SK-N-SH treated with all-trans-retinoic acid at 6 μM for 48 hours (cell line): ENCODE data around the gene TNK2.

Source experiments
- ATAC-seq: fragments of 200-7000 bp; cut with Tn5 transposase; 3 replicates; pipeline ENCODE4 v1.9.1; 2020; ENCODE audit warnings: mild to moderate bottlenecking, moderate library complexity
- ARNTL ChIP-seq: fragments of 450-650 bp; formaldehyde crosslinking; IDR thresholded peaks from 2 replicates; pipeline ENCODE4 v1.5.0; 2020; ENCODE audit warnings: low read depth, mild to moderate bottlenecking, moderate library complexity, borderline replicate concordance
- BACH2 ChIP-seq: fragments of 250-450 bp; sonication (Bioruptor Pico); IDR thresholded peaks from 2 replicates; pipeline ENCODE4 v1.9.0; 2021; ENCODE audit warnings: mild to moderate bottlenecking, borderline replicate concordance
- CSDC2 ChIP-seq: fragments of 250-450 bp; sonication (Bioruptor Pico); IDR thresholded peaks from 2 replicates; pipeline ENCODE4 v1.5.0; 2020; ENCODE audit warnings: mild to moderate bottlenecking, moderate library complexity
- CSRNP3 ChIP-seq: fragments of 250-450 bp; sonication (Bioruptor Pico); IDR thresholded peaks from 2 replicates; pipeline ENCODE4 v1.5.1; 2021; ENCODE audit warnings: mild to moderate bottlenecking, moderate library complexity
- ESRRG ChIP-seq: fragments of 250-450 bp; sonication (Bioruptor Pico); IDR thresholded peaks from 2 replicates; pipeline ENCODE4 v1.6.1; 2021; ENCODE audit warnings: mild to moderate bottlenecking
- GLIS3 ChIP-seq: fragments of 250-450 bp; sonication (Bioruptor Pico); IDR thresholded peaks from 2 replicates; pipeline ENCODE4 v1.5.0; 2020; ENCODE audit warnings: mild to moderate bottlenecking, moderate library complexity
- ISL1 ChIP-seq: fragments of 250-450 bp; sonication (Bioruptor Pico); IDR thresholded peaks from 2 replicates; pipeline ENCODE4 v2.1.2; 2022; ENCODE audit warnings: mild to moderate bottlenecking, moderate library complexity
- OSR1 ChIP-seq: fragments of 250-450 bp; sonication (Bioruptor Pico); IDR thresholded peaks from 2 replicates; pipeline ENCODE4 v1.8.0; 2022; ENCODE audit warnings: moderate library complexity, mild to moderate bottlenecking, inconsistent platforms
- PATZ1 ChIP-seq: fragments of 250-450 bp; sonication (Bioruptor Pico); IDR thresholded peaks from 2 replicates; pipeline ENCODE4 v1.8.0; 2020; ENCODE audit warnings: mild to moderate bottlenecking, moderate library complexity, borderline replicate concordance
- PPARA ChIP-seq: fragments of 250-450 bp; sonication (Bioruptor Pico); IDR thresholded peaks from 2 replicates; pipeline ENCODE4 v1.5.0; 2020; ENCODE audit warnings: mild to moderate bottlenecking, borderline replicate concordance
- RARB ChIP-seq: fragments of 250-450 bp; sonication (Bioruptor Pico); IDR thresholded peaks from 2 replicates; pipeline ENCODE4 v1.8.0; 2021; ENCODE audit warnings: mild to moderate bottlenecking, moderate library complexity
- SNAI2 ChIP-seq: fragments of 250-450 bp; sonication (Bioruptor Pico); IDR thresholded peaks from 2 replicates; pipeline ENCODE4 v1.5.0; 2020; ENCODE audit warnings: mild to moderate bottlenecking, moderate library complexity
- TCF4 ChIP-seq: fragments of 250-450 bp; sonication (Bioruptor Pico); IDR thresholded peaks from 2 replicates; pipeline ENCODE4 v1.8.0; 2021; ENCODE audit warnings: mild to moderate bottlenecking, moderate library complexity, borderline replicate concordance
- TOX ChIP-seq: fragments of 250-450 bp; sonication (Bioruptor Pico); IDR thresholded peaks from 2 replicates; pipeline ENCODE4 v1.8.0; 2021; ENCODE audit warnings: mild to moderate bottlenecking, moderate library complexity, borderline replicate concordance
- ZC3H10 ChIP-seq: fragments of 250-450 bp; sonication (Bioruptor Pico); IDR thresholded peaks from 2 replicates; pipeline ENCODE4 v1.5.1; 2021; ENCODE audit warnings: mild to moderate bottlenecking, moderate library complexity
- ZFP3 ChIP-seq: fragments of 250-450 bp; sonication (Bioruptor Pico); IDR thresholded peaks from 2 replicates; pipeline ENCODE4 v1.5.0; 2020; ENCODE audit warnings: mild to moderate bottlenecking, moderate library complexity
- ZFP30 ChIP-seq: fragments of 450-650 bp; formaldehyde crosslinking; IDR thresholded peaks from 2 replicates; pipeline ENCODE4 v1.5.0; 2022; ENCODE audit warnings: mild to moderate bottlenecking, moderate library complexity
- ZNF565 ChIP-seq: fragments of 450-650 bp; formaldehyde crosslinking; conservative IDR thresholded peaks from 2 replicates; pipeline ENCODE4 v1.5.0; 2020; ENCODE audit warnings: low read depth, mild to moderate bottlenecking, moderate library complexity
- ZNF70 ChIP-seq: fragments of 450-650 bp; formaldehyde crosslinking; IDR thresholded peaks from 2 replicates; pipeline ENCODE4 v1.5.0; 2020; ENCODE audit warnings: mild to moderate bottlenecking, moderate library complexity
- TF ChIP-seq, protein P1 (sequence below): fragments of 250-450 bp; sonication (Bioruptor Pico); IDR thresholded peaks from 2 replicates; pipeline ENCODE4 v1.5.1; 2020; ENCODE audit warnings: low read depth, mild to moderate bottlenecking, moderate library complexity
- TF ChIP-seq, protein P2 (sequence below): fragments of 250-450 bp; sonication (Bioruptor Pico); IDR thresholded peaks from 2 replicates; pipeline ENCODE4 v1.5.0; 2020; ENCODE audit warnings: mild to moderate bottlenecking, moderate library complexity
- TF ChIP-seq, protein P3 (sequence below): fragments of 250-450 bp; sonication (Bioruptor Pico); IDR thresholded peaks from 2 replicates; pipeline ENCODE4 v1.8.0; 2021; ENCODE audit warnings: low read depth, mild to moderate bottlenecking, moderate library complexity, borderline replicate concordance

TNK2 gene

DNA sequence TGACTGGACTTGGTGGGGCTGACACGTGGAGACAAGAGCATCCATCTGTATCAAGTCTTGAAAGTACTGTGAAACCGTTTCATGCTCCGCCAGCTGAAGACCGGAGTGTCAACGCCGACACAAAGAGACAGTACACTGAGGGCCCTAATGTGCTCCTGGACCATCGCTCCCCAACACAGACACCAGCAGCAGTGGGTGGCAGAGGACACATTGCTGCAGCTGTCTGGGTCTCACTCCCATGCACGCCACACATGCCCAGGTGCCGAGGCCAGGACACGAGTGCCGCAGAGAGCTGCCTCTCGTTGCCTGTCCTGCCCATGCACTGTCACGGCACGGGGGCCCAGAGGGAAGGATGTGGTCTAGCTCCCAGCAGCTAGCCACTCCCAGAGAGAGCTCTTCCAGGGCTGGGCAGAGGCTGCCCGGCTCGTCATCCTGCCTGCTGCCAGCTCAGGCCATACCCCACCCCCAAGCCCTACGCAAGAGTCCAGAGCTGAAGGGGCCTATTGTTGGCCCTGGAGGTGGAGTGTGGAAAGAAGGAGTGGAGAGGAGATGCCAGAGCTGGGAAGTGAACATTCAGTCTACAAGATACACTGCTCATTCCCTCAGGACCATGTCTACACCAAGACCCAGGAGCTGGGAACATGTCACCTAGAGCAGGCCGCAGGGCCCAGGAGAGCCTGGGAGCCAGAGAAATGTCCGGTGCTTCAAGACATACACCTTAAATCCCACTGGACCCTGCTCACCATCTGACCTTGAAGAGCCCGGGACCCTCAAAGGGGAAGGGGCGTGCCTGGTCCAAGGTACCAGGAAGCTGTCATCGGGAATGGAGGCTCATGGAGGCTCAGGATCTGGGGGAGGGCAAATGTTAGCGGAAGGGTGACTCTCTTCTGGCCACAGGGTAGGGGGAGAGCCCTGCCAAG, 7.7 kb downstream of the TNK2 start:
- peak; percentile 45 for ATAC-seq

DNA sequence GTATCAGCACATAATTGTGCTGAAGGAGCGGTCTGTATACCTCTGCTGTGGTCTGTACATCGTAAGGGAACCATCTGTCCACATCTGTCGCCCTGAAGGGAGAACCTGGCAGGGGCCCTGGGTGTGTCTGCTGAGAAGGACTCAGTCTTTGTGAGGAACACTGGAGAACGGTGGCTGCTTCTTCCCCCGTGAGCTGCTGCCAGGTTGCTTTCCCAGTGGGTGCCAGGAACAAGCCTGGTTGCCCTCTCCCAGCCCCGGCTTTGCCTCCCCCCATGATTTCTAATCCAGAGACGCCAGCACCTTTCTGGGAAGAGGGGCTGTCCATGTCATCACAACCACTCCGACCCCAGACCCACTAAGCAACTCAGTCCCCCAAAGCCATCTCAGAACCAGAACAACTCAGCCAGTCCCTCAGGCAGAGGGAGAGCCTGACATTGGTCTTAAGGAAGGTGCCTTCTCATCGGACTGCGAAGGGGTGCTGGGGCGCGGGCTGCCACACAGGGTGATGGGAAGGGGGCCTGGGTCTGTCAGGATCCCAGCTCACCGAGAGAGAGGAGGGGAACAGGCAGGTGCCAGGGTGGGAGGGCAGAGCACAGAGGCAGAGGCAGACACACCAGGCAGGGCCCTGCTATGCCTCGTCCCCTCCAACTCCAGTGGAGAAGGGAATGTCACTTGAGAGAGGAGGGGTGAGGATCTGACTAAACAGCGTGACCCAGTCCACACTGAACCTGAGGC, 8.5 kb downstream of the TNK2 start:
- TF ChIP-seq GLIS3 (CRISPR knock-in tag) (no peak), TOX (CRISPR knock-in tag) (no peak), ESRRG (no peak), ZC3H10 (CRISPR knock-in tag) (no peak), PPARA (CRISPR knock-in tag) (no peak), ARNTL (no peak), ZFP30 (CRISPR knock-in tag) (no peak), RARB (CRISPR knock-in tag) (no peak), CSDC2 (CRISPR knock-in tag) (no peak), OSR1 (CRISPR knock-in tag) (no peak), TCF4 (CRISPR knock-in tag) (no peak)
- TF ChIP-seq, protein P1, sequence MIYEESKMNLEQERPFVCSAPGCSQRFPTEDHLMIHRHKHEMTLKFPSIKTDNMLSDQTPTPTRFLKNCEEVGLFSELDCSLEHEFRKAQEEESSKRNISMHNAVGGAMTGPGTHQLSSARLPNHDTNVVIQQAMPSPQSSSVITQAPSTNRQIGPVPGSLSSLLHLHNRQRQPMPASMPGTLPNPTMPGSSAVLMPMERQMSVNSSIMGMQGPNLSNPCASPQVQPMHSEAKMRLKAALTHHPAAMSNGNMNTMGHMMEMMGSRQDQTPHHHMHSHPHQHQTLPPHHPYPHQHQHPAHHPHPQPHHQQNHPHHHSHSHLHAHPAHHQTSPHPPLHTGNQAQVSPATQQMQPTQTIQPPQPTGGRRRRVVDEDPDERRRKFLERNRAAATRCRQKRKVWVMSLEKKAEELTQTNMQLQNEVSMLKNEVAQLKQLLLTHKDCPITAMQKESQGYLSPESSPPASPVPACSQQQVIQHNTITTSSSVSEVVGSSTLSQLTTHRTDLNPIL (CRISPR knock-in tag), result no peak
- TF ChIP-seq, protein P2, sequence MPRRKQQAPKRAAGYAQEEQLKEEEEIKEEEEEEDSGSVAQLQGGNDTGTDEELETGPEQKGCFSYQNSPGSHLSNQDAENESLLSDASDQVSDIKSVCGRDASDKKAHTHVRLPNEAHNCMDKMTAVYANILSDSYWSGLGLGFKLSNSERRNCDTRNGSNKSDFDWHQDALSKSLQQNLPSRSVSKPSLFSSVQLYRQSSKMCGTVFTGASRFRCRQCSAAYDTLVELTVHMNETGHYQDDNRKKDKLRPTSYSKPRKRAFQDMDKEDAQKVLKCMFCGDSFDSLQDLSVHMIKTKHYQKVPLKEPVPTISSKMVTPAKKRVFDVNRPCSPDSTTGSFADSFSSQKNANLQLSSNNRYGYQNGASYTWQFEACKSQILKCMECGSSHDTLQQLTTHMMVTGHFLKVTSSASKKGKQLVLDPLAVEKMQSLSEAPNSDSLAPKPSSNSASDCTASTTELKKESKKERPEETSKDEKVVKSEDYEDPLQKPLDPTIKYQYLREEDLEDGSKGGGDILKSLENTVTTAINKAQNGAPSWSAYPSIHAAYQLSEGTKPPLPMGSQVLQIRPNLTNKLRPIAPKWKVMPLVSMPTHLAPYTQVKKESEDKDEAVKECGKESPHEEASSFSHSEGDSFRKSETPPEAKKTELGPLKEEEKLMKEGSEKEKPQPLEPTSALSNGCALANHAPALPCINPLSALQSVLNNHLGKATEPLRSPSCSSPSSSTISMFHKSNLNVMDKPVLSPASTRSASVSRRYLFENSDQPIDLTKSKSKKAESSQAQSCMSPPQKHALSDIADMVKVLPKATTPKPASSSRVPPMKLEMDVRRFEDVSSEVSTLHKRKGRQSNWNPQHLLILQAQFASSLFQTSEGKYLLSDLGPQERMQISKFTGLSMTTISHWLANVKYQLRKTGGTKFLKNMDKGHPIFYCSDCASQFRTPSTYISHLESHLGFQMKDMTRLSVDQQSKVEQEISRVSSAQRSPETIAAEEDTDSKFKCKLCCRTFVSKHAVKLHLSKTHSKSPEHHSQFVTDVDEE (CRISPR knock-in tag), result no peak

More for the DNA sequence above, 7.7 kb downstream of the TNK2 start:
- TF ChIP-seq ARNTL (no peak), TCF4 (CRISPR knock-in tag) (no peak), GLIS3 (CRISPR knock-in tag) (no peak), TOX (CRISPR knock-in tag) (no peak), CSRNP3 (CRISPR knock-in tag) (no peak), ZNF70 (CRISPR knock-in tag) (no peak), ZFP30 (CRISPR knock-in tag) (no peak), OSR1 (CRISPR knock-in tag) (no peak), BACH2 (CRISPR knock-in tag) (no peak), RARB (CRISPR knock-in tag) (no peak), CSDC2 (CRISPR knock-in tag) (no peak), ZC3H10 (CRISPR knock-in tag) (no peak), ZNF565 (CRISPR knock-in tag) (no peak)
- TF ChIP-seq, protein P3, sequence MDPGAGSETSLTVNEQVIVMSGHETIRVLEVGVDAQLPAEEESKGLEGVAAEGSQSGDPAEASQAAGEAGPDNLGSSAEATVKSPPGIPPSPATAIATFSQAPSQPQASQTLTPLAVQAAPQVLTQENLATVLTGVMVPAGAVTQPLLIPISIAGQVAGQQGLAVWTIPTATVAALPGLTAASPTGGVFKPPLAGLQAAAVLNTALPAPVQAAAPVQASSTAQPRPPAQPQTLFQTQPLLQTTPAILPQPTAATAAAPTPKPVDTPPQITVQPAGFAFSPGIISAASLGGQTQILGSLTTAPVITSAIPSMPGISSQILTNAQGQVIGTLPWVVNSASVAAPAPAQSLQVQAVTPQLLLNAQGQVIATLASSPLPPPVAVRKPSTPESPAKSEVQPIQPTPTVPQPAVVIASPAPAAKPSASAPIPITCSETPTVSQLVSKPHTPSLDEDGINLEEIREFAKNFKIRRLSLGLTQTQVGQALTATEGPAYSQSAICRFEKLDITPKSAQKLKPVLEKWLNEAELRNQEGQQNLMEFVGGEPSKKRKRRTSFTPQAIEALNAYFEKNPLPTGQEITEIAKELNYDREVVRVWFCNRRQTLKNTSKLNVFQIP, result no peak

DNA sequence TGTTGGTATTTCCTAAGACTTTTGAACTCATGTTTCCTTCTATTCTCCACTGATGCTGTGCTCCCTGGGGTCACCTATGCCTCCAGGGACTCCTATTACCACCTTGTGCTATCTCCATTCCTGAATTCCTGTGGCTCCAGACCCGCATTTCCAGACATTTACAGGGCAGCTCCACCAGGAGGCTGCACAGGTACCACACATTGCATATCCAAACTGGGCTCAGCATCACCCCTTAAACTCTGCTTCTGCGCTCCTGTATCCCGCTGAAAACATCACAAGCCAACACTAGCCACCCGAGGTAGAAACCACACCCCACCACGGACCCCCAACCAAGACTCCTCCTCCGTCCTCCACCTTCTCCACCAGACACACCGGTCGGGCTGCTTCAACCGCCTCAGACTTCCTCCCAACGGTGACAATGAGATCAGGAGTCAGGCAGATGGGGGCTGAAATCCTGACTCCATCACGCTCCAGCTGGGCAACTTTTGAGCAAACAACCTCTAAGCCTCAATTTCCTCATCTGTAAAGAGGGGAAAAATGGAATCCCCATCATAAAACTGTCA, 10.4 kb downstream of the TNK2 start:
- ATAC-seq, result no peak
- no peak for TF ChIP-seq GLIS3 (CRISPR knock-in tag)
- TF ChIP-seq SNAI2, result no peak
- TF ChIP-seq OSR1 (CRISPR knock-in tag), result no peak
- no peak for TF ChIP-seq CSRNP3 (CRISPR knock-in tag)
- TF ChIP-seq, protein P3, result no peak
- TF ChIP-seq ARNTL, result no peak
- TF ChIP-seq ZFP3, result no peak
- TF ChIP-seq RARB (CRISPR knock-in tag), result no peak
- no peak for TF ChIP-seq ZNF565 (CRISPR knock-in tag)
- TF ChIP-seq PATZ1 (CRISPR knock-in tag), result no peak
- no peak for TF ChIP-seq TCF4 (CRISPR knock-in tag)
- no peak for TF ChIP-seq ISL1 (CRISPR knock-in tag)

More for the DNA sequence above, 8.5 kb downstream of the TNK2 start:
- no peak for ATAC-seq
